H1 (cell line): ENCODE data around the gene CACNG8. TPM values are rescaled to one million over a fixed set of nuclear protein-coding genes. Genes with fewer than 3 reads are reported as not detected.

ENCODE experiments used
- ASH2L ChIP-seq: fragments of 200-600, 300-600 bp; sonication (generic); IDR thresholded peaks from one replicate; pipeline ENCODE4 v1.7.1; 2017; ENCODE audit warnings: low read length
- E2F6 ChIP-seq: IDR thresholded peaks from 2 replicates; pipeline ENCODE4 v1.6.1; 2012; ENCODE audit warnings: inconsistent platforms
- GABPA ChIP-seq: IDR thresholded peaks from 2 replicates; pipeline ENCODE4 v1.6.1; 2011; ENCODE audit warnings: mild to moderate bottlenecking, low read length, moderate library complexity, borderline replicate concordance; ENCODE audit not compliant: insufficient read depth
- KDM1A ChIP-seq: fragments of 200-600, 300-600 bp; sonication (generic); IDR thresholded peaks from 2 replicates; pipeline ENCODE4 v1.7.1; 2016; ENCODE audit warnings: mild to moderate bottlenecking, low read length, borderline replicate concordance
- PHF8 ChIP-seq: fragments of 200-600 bp; sonication (generic); conservative IDR thresholded peaks from 2 replicates; pipeline ENCODE4 v1.7.1; 2012; ENCODE audit warnings: low read depth, mild to moderate bottlenecking, inconsistent platforms, low read length, moderate library complexity
- RAD21 ChIP-seq, 2 experiments: IDR thresholded peaks in 1 of 2; conservative IDR thresholded peaks in 1 of 2; 2 replicates each; pipeline ENCODE4 v1.6.1; 2011; ENCODE audit warnings: low read depth in 2 of 2, low read length in 2 of 2, improper control_type of control experiment in 1 of 2, inconsistent platforms in 1 of 2, mild to moderate bottlenecking in 1 of 2, moderate library complexity in 1 of 2
- RBBP5 ChIP-seq: IDR thresholded peaks from 2 replicates; pipeline ENCODE4 v1.7.1; 2012; ENCODE audit warnings: low read depth, mild to moderate bottlenecking, inconsistent platforms, low read length, moderate library complexity, borderline replicate concordance
- RFX5 ChIP-seq: IDR thresholded peaks from 2 replicates; pipeline ENCODE4 v1.6.1; 2011; ENCODE audit warnings: low read depth, low read length, improper control_type of control experiment, borderline replicate concordance
- SAP30 ChIP-seq: fragments of 300-600 bp; sonication (generic); IDR thresholded peaks from 2 replicates; pipeline ENCODE4 v1.7.1; 2012; ENCODE audit warnings: low read length, moderate library complexity, mild to moderate bottlenecking, inconsistent platforms; ENCODE audit not compliant: insufficient read depth, insufficient replicate concordance
- SP1 ChIP-seq: IDR thresholded peaks from 2 replicates; pipeline ENCODE4 v1.6.1; 2011; ENCODE audit warnings: low read depth, low read length
- TAF1 ChIP-seq: IDR thresholded peaks from 2 replicates; pipeline ENCODE4 v1.6.1; 2011; ENCODE audit warnings: mild to moderate bottlenecking, low read depth, low read length
- TAF7 ChIP-seq: optimal IDR thresholded peaks from 2 replicates; pipeline ENCODE3; 2011; ENCODE audit warnings: low read depth, mild to moderate bottlenecking, inconsistent platforms, low read length, moderate library complexity, borderline replicate concordance
- TBP ChIP-seq: IDR thresholded peaks from 2 replicates; pipeline ENCODE4 v1.6.1; 2011; ENCODE audit warnings: low read depth, low read length, improper control_type of control experiment
- TEAD4 ChIP-seq: IDR thresholded peaks from 2 replicates; pipeline ENCODE4 v1.6.1; 2012; ENCODE audit warnings: low read depth, low read length, inconsistent platforms, mixed read lengths
- polyA plus RNA-seq, 7 experiments: library from polyadenylated mRNA; depleted of rRNA in 3 of 7; stranded (reverse) in 5 of 7; unstranded in 2 of 7; fragments of >200 nt in 5 of 7; fragments of 200-250 nt in 2 of 7; gene quantifications; 1 replicate in 5 of 7; 2 replicates in 1 of 7; 4 replicates in 1 of 7; pipeline versions ENCODE4 v1.2.1 to v1.2.3, GENCODE V29; 2011 to 2013; ENCODE audit warnings: missing spikeins in 2 of 7, mixed read lengths in 2 of 7
- total RNA-seq: library from RNA; stranded (reverse); fragmentation: NEBNext Ultra II Directional; extraction: Animal tissue kit (Norgen Biotek cat#: 25700); gene quantifications from 2 replicates; pipeline ENCODE4 v1.2.1, GENCODE V29; 2021
- TF ChIP-seq, protein P1 (sequence below): IDR thresholded peaks from 2 replicates; pipeline ENCODE4 v1.6.1; 2012; ENCODE audit warnings: inconsistent platforms

Gene CACNG8
- total and polyA plus RNA-seq, 2 of the 8 experiments (the other 6 are each of a cell fraction or from before 2014, with no cell fraction given), result 0.41 to 4.5 TPM

- TF ChIP-seq RAD21 (IDR thresholded peaks at IDR 0.05 in 1 of 2, conservative IDR thresholded peaks at IDR 0.05 in 1 of 2; ENCODE audit: low read depth in 2 of 2, low read length in 2 of 2), result peak; percentile 46 to 65
- TF ChIP-seq, protein P1, sequence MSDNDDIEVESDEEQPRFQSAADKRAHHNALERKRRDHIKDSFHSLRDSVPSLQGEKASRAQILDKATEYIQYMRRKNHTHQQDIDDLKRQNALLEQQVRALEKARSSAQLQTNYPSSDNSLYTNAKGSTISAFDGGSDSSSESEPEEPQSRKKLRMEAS, result peak; percentile 55
- TF ChIP-seq KDM1A, result no peak
- TF ChIP-seq RBBP5, result no peak
- TF ChIP-seq GABPA, result no peak
- TF ChIP-seq SP1, result peak; percentile 76; the same call in 1 of the 2 replicates
- 0 out of 2 replicates have a peak, but pooled peaks have one; percentile 4 for TF ChIP-seq TEAD4
- 0 out of 2 replicates have a peak, but pooled peaks have one; percentile 44 for TF ChIP-seq E2F6
- TF ChIP-seq TAF1, result peak; percentile 85
- peak; percentile 91 for TF ChIP-seq TAF7
- TF ChIP-seq PHF8, result peak; percentile 52; the same call in 1 of the 2 replicates
- TF ChIP-seq TBP, result peak; percentile 85
- no peak for TF ChIP-seq RFX5
- peak; percentile 67 for TF ChIP-seq SAP30
- peak; percentile 24 for TF ChIP-seq ASH2L
Measured at GRCh38 chr19:53942001-53942786, 20.5 kb upstream of the CACNG8 start (continued).
